ENCODE results near the gene TEFM.
"Not testable (repeated sequence)": the region's sequence is repeated elsewhere in the genome, so short reads cannot be mapped to it uniquely, and the experiment has no call there.

Gene TEFM

DNA sequence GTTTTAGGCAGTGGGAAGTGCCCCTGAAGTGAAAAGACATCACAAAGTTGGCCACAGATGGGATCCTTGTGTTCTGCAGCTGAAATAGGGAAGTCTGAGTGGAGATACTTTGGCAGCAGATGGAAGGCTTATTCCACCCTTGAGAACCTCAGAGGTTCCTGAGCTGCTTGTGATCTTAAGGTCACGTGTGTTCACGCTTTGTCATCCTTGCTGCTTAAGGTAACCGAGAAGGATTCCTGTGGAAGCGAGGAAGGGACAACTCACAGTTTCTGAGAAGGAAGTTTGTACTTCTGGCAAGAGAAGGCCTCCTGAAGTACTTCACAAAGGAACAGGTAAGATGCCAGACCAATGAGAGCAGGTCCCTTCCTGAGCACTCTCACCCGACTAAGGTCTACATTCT lies 27.9 kb upstream of the TEFM start:
- no peak overlapping the region for H3K4me3 ChIP-seq (ENCODE audit: low read depth in 1 of 5, low read length in 5 of 5)
- no peaks in the 10 kb centered on the region for H3K27me3 ChIP-seq (ENCODE audit: control insufficient read depth in 5 of 5, insufficient read depth in 4 of 5, low read length in 5 of 5)
- no peak overlapping the region for H3K27ac ChIP-seq (ENCODE audit: low read depth, low read length)
- peaks cover 0 to 20% (median 3%) of the 10 kb centered on the region in 5 donors for H3K36me3 ChIP-seq (ENCODE audit: control insufficient read depth in 5 of 5, insufficient read depth in 5 of 5, low read length in 5 of 5)
- no peak overlapping the region for H3K9ac ChIP-seq (ENCODE audit: low read length in 5 of 5)
- peaks cover 0 to 6% (median 0%) of the 10 kb centered on the region in 5 donors for H3K4me1 ChIP-seq (ENCODE audit: control insufficient read depth in 5 of 5, insufficient read depth in 5 of 5, low read length in 5 of 5)
- no peaks in the 10 kb centered on the region for H3K9me3 ChIP-seq (ENCODE audit: control insufficient read depth in 5 of 5, low read length in 5 of 5)

DNA sequence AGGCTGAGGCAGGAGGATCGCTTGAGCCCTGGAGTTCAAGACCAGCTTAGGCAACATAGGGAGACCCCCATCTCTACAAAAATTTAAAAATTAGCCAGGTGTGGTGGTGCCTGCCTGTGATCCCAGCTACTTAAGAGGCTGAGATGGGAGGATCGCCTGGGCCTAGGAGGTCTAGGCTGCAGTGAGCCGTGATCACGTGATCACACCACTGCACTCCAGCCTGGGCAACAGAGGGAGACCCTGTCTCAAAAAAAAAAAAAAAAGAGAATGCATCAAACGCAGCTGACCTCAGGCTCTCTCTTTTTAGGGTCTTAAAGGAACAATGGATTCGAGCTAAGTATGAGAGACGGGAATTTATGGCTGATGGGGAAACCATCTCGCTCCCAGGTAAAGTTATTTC lies 25.5 kb upstream of the TEFM start:
- not testable (repeated sequence) for H3K4me1 ChIP-seq (ENCODE audit: control insufficient read depth in 5 of 5, insufficient read depth in 5 of 5, low read length in 5 of 5); H3K9me3 ChIP-seq (ENCODE audit: control insufficient read depth in 5 of 5, low read length in 5 of 5); H3K9ac ChIP-seq (ENCODE audit: low read length in 5 of 5); H3K27ac ChIP-seq (ENCODE audit: low read depth, low read length); H3K27me3 ChIP-seq (ENCODE audit: control insufficient read depth in 5 of 5, insufficient read depth in 4 of 5, low read length in 5 of 5); H3K4me3 ChIP-seq (ENCODE audit: low read depth in 1 of 5, low read length in 5 of 5)
- peaks cover 0 to 25% (median 3%) of the 10 kb centered on the region in 5 donors for H3K36me3 ChIP-seq (ENCODE audit: control insufficient read depth in 5 of 5, insufficient read depth in 5 of 5, low read length in 5 of 5)

DNA sequence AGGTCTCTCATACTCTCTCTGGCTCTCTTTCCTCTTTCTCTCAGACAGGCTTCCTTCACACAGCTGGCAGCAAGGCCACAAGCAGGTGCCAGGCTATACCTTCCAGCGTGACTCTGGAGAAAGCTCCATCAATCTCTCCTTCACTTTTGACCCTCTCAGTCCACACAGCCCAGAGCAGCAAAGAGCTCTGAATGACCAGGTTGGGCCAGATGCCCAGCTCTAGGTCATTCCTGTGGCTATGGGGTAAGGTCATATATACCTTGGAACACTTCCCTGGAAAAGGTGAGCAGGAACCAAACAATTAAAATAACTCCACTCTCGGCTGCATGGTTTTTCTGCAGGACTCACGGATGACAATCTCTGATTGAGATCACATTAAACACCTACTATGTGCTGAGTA lies 24.5 kb upstream of the TEFM start:
- Histone ChIP-seq H3K9me3 (ENCODE audit: control insufficient read depth in 5 of 5, low read length in 5 of 5) (no peaks in the 10 kb centered on the region), H3K4me1 (ENCODE audit: control insufficient read depth in 5 of 5, insufficient read depth in 5 of 5, low read length in 5 of 5) (peaks cover 0 to 12% (median 0%) of the 10 kb centered on the region in 5 donors), H3K9ac (ENCODE audit: low read length in 5 of 5) (no peak overlapping the region), H3K36me3 (ENCODE audit: control insufficient read depth in 5 of 5, insufficient read depth in 5 of 5, low read length in 5 of 5) (peaks cover 0 to 32% (median 5%) of the 10 kb centered on the region in 5 donors), H3K27me3 (ENCODE audit: control insufficient read depth in 5 of 5, insufficient read depth in 4 of 5, low read length in 5 of 5) (peaks cover 0 to 5% (median 3%) of the 10 kb centered on the region in 5 donors), H3K27ac (ENCODE audit: low read depth, low read length) (no peak overlapping the region), H3K4me3 (ENCODE audit: low read depth in 1 of 5, low read length in 5 of 5) (no peak overlapping the region)

DNA sequence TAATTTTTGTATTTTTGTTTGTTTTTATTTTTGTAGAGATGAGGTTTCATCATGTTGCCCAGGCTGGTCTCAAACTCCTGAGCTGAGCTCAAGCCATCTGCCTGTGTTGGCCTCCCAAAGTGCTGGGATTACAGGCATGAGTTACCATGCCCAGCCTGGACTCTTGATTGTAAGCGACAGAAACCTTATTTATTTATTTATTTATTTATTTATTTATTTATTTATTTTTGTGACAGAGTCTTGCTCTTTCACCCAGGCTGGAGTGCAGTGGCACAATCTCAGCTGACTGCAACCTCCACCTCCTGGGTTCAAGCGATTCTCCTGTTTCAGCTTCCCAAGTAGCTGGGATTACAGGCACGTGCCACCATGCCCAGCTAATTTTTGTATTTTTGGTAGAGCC lies 23.8 kb upstream of the TEFM start:
- not testable (repeated sequence) for H3K9me3 ChIP-seq (ENCODE audit: control insufficient read depth in 5 of 5, low read length in 5 of 5); H3K27me3 ChIP-seq (ENCODE audit: control insufficient read depth in 5 of 5, insufficient read depth in 4 of 5, low read length in 5 of 5); H3K27ac ChIP-seq (ENCODE audit: low read depth, low read length); H3K9ac ChIP-seq (ENCODE audit: low read length in 5 of 5); H3K4me3 ChIP-seq (ENCODE audit: low read depth in 1 of 5, low read length in 5 of 5)
- Histone ChIP-seq H3K4me1 (ENCODE audit: control insufficient read depth in 5 of 5, insufficient read depth in 5 of 5, low read length in 5 of 5) (peaks cover 0 to 12% (median 0%) of the 10 kb centered on the region in 5 donors), H3K36me3 (ENCODE audit: control insufficient read depth in 5 of 5, insufficient read depth in 5 of 5, low read length in 5 of 5) (peaks cover 0 to 32% (median 5%) of the 10 kb centered on the region in 5 donors)

- peaks cover 0 to 8% (median 3%) of the 10 kb centered on the region in 5 donors for H3K27me3 ChIP-seq (ENCODE audit: control insufficient read depth in 5 of 5, insufficient read depth in 4 of 5, low read length in 5 of 5)
- H3K4me3 ChIP-seq (ENCODE audit: low read depth in 1 of 5, low read length in 5 of 5): no peak overlapping the region
- H3K4me1 ChIP-seq (ENCODE audit: control insufficient read depth in 5 of 5, insufficient read depth in 5 of 5, low read length in 5 of 5): peaks cover 0 to 16% (median 0%) of the 10 kb centered on the region in 5 donors
- H3K9ac ChIP-seq (ENCODE audit: low read length in 5 of 5): no peak overlapping the region
- no peak overlapping the region for H3K27ac ChIP-seq (ENCODE audit: low read depth, low read length)
- H3K36me3 ChIP-seq (ENCODE audit: control insufficient read depth in 5 of 5, insufficient read depth in 5 of 5, low read length in 5 of 5): peaks cover 0 to 28% (median 2%) of the 10 kb centered on the region in 5 donors
- H3K9me3 ChIP-seq (ENCODE audit: control insufficient read depth in 5 of 5, low read length in 5 of 5): no peaks in the 10 kb centered on the region
Observed at GRCh38 chr17:30929081-30929633, 23.1 kb upstream of the TEFM start.

DNA sequence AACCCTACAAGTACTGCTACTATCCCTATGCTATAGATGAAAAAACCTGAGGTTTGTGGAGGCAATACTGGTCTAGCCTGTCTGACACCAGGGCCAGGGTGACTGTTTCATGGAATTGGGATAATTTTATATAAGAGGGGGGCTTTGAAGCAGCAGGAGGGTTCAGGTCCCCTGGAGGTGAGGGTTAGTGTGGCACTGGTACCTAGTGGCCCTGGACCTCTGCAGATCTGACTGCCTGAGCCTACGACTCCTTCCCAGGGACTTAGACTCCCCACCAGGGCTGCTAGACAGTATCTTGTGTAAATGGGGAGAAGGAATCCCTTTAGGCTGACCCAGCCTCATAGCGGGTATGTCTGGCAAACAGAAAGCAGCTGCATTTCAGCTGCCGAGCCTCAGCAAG lies 22.5 kb upstream of the TEFM start:
- H3K4me1 ChIP-seq (ENCODE audit: control insufficient read depth in 5 of 5, insufficient read depth in 5 of 5, low read length in 5 of 5): peaks cover 0 to 18% (median 0%) of the 10 kb centered on the region in 5 donors
- H3K27ac ChIP-seq (ENCODE audit: low read depth, low read length): no peak overlapping the region
- H3K9me3 ChIP-seq (ENCODE audit: control insufficient read depth in 5 of 5, low read length in 5 of 5): no peaks in the 10 kb centered on the region
- peaks cover 0 to 9% (median 3%) of the 10 kb centered on the region in 5 donors for H3K27me3 ChIP-seq (ENCODE audit: control insufficient read depth in 5 of 5, insufficient read depth in 4 of 5, low read length in 5 of 5)
- no peak overlapping the region for H3K9ac ChIP-seq (ENCODE audit: low read length in 5 of 5)
- H3K4me3 ChIP-seq (ENCODE audit: low read depth in 1 of 5, low read length in 5 of 5): no peak overlapping the region
- peaks cover 0 to 26% (median 2%) of the 10 kb centered on the region in 5 donors for H3K36me3 ChIP-seq (ENCODE audit: control insufficient read depth in 5 of 5, insufficient read depth in 5 of 5, low read length in 5 of 5)

DNA sequence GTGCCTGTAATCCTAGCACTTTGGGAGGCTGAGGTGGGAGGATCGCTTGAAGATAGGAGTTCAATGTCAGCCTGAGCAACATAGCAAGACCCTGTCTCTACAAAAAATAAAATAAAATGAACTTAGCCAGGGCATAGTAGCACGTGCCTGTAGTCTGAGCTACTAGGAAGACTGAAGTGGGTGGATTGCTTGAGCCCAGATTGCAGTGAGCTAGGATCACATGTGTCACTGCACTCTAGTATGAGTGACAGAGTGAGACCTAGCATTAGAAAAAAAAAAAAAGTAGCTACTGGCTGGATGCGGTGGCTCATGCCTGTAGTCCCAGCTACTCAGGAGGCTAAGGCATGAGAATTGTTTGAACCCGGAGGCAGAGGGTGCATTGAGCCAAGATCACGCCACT lies 21.7 kb upstream of the TEFM start:
- no peak overlapping the region for H3K4me3 ChIP-seq (ENCODE audit: low read depth in 1 of 5, low read length in 5 of 5)
- H3K36me3 ChIP-seq (ENCODE audit: control insufficient read depth in 5 of 5, insufficient read depth in 5 of 5, low read length in 5 of 5): peaks cover 0 to 26% (median 2%) of the 10 kb centered on the region in 5 donors
- peaks cover 0 to 21% (median 3%) of the 10 kb centered on the region in 5 donors for H3K4me1 ChIP-seq (ENCODE audit: control insufficient read depth in 5 of 5, insufficient read depth in 5 of 5, low read length in 5 of 5)
- H3K9me3 ChIP-seq (ENCODE audit: control insufficient read depth in 5 of 5, low read length in 5 of 5): no peaks in the 10 kb centered on the region
- no peak overlapping the region for H3K27ac ChIP-seq (ENCODE audit: low read depth, low read length)
- H3K27me3 ChIP-seq (ENCODE audit: control insufficient read depth in 5 of 5, insufficient read depth in 4 of 5, low read length in 5 of 5): peaks cover 3 to 14% (median 5%) of the 10 kb centered on the region in 5 donors
- no peak overlapping the region for H3K9ac ChIP-seq (ENCODE audit: low read length in 5 of 5)

DNA sequence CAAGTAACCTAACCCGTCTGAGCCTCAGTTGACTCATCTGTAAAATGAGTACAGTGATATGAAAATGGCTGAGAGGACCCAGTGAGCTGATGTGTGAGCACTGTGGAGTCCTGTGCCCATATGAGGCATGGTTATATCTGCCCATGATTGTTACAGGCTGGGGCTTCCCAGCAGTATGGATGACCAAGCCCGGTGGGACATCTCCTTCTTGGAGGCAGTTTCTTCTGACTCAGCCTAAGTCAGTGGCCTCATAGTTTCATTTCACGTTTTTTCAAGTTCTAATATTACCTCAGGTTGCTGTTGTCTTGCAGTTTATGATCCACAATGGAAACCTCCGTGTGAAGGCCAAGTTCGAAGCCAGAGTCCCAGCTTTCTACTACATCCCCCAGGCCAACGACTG lies 20.5 kb upstream of the TEFM start:
- no peak overlapping the region for H3K4me3 ChIP-seq (ENCODE audit: low read depth in 1 of 5, low read length in 5 of 5)
- H3K4me1 ChIP-seq (ENCODE audit: control insufficient read depth in 5 of 5, insufficient read depth in 5 of 5, low read length in 5 of 5): peaks cover 0 to 33% (median 16%) of the 10 kb centered on the region in 5 donors
- H3K36me3 ChIP-seq (ENCODE audit: control insufficient read depth in 5 of 5, insufficient read depth in 5 of 5, low read length in 5 of 5): peaks cover 0 to 21% (median 2%) of the 10 kb centered on the region in 5 donors
- H3K27me3 ChIP-seq (ENCODE audit: control insufficient read depth in 5 of 5, insufficient read depth in 4 of 5, low read length in 5 of 5): peaks cover 5 to 17% (median 8%) of the 10 kb centered on the region in 5 donors
- H3K9ac ChIP-seq (ENCODE audit: low read length in 5 of 5): no peak overlapping the region
- H3K27ac ChIP-seq (ENCODE audit: low read depth, low read length): no peak overlapping the region
- H3K9me3 ChIP-seq (ENCODE audit: control insufficient read depth in 5 of 5, low read length in 5 of 5): no peaks in the 10 kb centered on the region

DNA sequence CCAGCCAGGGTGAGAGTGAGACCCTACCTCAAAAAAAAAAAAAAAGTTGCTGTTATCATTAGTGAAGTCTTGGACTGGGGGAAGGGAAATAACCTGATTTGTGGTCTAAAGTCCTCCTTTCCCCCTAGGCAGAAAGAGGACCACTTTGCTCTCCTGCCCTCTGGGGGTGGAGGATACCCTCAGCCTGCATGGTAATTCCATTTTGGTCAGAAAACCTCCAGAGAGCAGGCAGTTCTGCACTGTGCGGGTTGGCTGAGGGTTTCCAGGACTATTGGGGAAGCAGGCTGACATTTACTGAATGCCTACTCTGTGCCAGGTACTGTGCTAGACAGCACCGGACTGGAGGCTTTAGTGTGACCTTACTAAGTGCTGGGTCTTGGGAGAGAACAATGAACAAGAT lies 18.3 kb upstream of the TEFM start:
- Histone ChIP-seq H3K27ac (ENCODE audit: low read depth, low read length) (no peak overlapping the region), H3K9me3 (ENCODE audit: control insufficient read depth in 5 of 5, low read length in 5 of 5) (no peaks in the 10 kb centered on the region), H3K9ac (ENCODE audit: low read length in 5 of 5) (no peak overlapping the region), H3K36me3 (ENCODE audit: control insufficient read depth in 5 of 5, insufficient read depth in 5 of 5, low read length in 5 of 5) (peaks cover 0 to 15% (median 2%) of the 10 kb centered on the region in 5 donors), H3K4me1 (ENCODE audit: control insufficient read depth in 5 of 5, insufficient read depth in 5 of 5, low read length in 5 of 5) (peaks cover 0 to 45% (median 20%) of the 10 kb centered on the region in 5 donors), H3K27me3 (ENCODE audit: control insufficient read depth in 5 of 5, insufficient read depth in 4 of 5, low read length in 5 of 5) (peaks cover 5 to 23% (median 10%) of the 10 kb centered on the region in 5 donors), H3K4me3 (ENCODE audit: low read depth in 1 of 5, low read length in 5 of 5) (no peak overlapping the region)

GRCh38 chr17:30922235-30923030 lies 16.4 kb upstream of the TEFM start:
- Histone ChIP-seq H3K9ac (ENCODE audit: low read length in 5 of 5) (peak overlapping the region in 4 of 5 donors; percentile 30 to 64 (median 40)), H3K36me3 (ENCODE audit: control insufficient read depth in 5 of 5, insufficient read depth in 5 of 5, low read length in 5 of 5) (peaks cover 0 to 10% (median 0%) of the 10 kb centered on the region in 5 donors), H3K4me1 (ENCODE audit: control insufficient read depth in 5 of 5, insufficient read depth in 5 of 5, low read length in 5 of 5) (peaks cover 0 to 45% (median 20%) of the 10 kb centered on the region in 5 donors), H3K9me3 (ENCODE audit: control insufficient read depth in 5 of 5, low read length in 5 of 5) (no peaks in the 10 kb centered on the region), H3K27me3 (ENCODE audit: control insufficient read depth in 5 of 5, insufficient read depth in 4 of 5, low read length in 5 of 5) (peaks cover 5 to 23% (median 10%) of the 10 kb centered on the region in 5 donors), H3K4me3 (ENCODE audit: low read depth in 1 of 5, low read length in 5 of 5) (peak overlapping the region; percentile 42 to 67 (median 62)), H3K27ac (ENCODE audit: low read depth, low read length) (no peak overlapping the region)
